H9 (cell line): ENCODE measurements around the gene IL1R2. TPM values are rescaled to one million over a fixed set of nuclear protein-coding genes. Genes with fewer than 3 reads are reported as not detected.

ENCODE experiments used
- DNase-seq: peaks from one replicate; pipeline ENCODE4 v3.0.0-alpha.2; 2017
- H2AFZ ChIP-seq: one replicate; pipeline ENCODE4 v1.6.1; 2013; ENCODE audit warnings: mild to moderate bottlenecking, low read length, control low read depth, moderate library complexity
- H2AK5ac ChIP-seq: 2 replicates; pipeline ENCODE4 v1.6.1; 2013; ENCODE audit warnings: low read length, control low read depth, mixed read lengths; ENCODE audit not compliant: insufficient read length
- H2BK120ac ChIP-seq: one replicate; pipeline ENCODE4 v1.6.1; 2013; ENCODE audit warnings: low read depth, mild to moderate bottlenecking, low read length, control low read depth, inconsistent platforms; ENCODE audit not compliant: poor library complexity, severe bottlenecking
- H2BK12ac ChIP-seq: 2 replicates; pipeline ENCODE4 v1.6.1; 2013; ENCODE audit warnings: low read length, control low read depth, mixed read lengths, low read depth; ENCODE audit not compliant: insufficient read length
- H2BK15ac ChIP-seq: 2 replicates; pipeline ENCODE4 v1.6.1; 2013; ENCODE audit warnings: low read depth, low read length, control low read depth
- H2BK20ac ChIP-seq: one replicate; pipeline ENCODE4 v1.6.1; 2013; ENCODE audit warnings: low read depth, mild to moderate bottlenecking, low read length, control low read depth, inconsistent platforms; ENCODE audit not compliant: poor library complexity, severe bottlenecking
- H2BK5ac ChIP-seq: 2 replicates; pipeline ENCODE4 v1.6.1; 2013; ENCODE audit warnings: low read length, control low read depth, mixed read lengths; ENCODE audit not compliant: insufficient read length
- H3K14ac ChIP-seq: 2 replicates; pipeline ENCODE4 v1.6.1; 2013; ENCODE audit warnings: low read length, control low read depth; ENCODE audit not compliant: insufficient read depth
- H3K18ac ChIP-seq: 2 replicates; pipeline ENCODE4 v1.6.1; 2013; ENCODE audit warnings: low read depth, mild to moderate bottlenecking, mixed read lengths, low read length, control low read depth; ENCODE audit not compliant: insufficient read length
- H3K23ac ChIP-seq: 2 replicates; pipeline ENCODE4 v1.6.1; 2013; ENCODE audit warnings: low read length, control low read depth, mixed read lengths, low read depth; ENCODE audit not compliant: insufficient read length
- H3K23me2 ChIP-seq: 2 replicates; pipeline ENCODE4 v1.6.1; 2013; ENCODE audit warnings: low read depth, mild to moderate bottlenecking, mixed read lengths, low read length, control low read depth; ENCODE audit not compliant: insufficient read length, poor library complexity, severe bottlenecking
- H3K27ac ChIP-seq: 2 replicates; pipeline ENCODE4 v1.5.1; 2013; ENCODE audit warnings: low read length, control low read depth, mixed read lengths, low read depth; ENCODE audit not compliant: insufficient read length
- H3K27me3 ChIP-seq: 2 replicates; pipeline ENCODE4 v1.6.1; 2013; ENCODE audit warnings: low read length, control low read depth, inconsistent platforms; ENCODE audit not compliant: insufficient read depth
- H3K4ac ChIP-seq: 2 replicates; pipeline ENCODE4 v1.6.1; 2013; ENCODE audit warnings: low read depth, mild to moderate bottlenecking, control low read depth, inconsistent platforms, low read length, moderate library complexity
- H3K4me1 ChIP-seq: 2 replicates; pipeline ENCODE4 v1.6.1; 2013; ENCODE audit warnings: low read length, control low read depth, inconsistent platforms; ENCODE audit not compliant: insufficient read depth
- H3K4me2 ChIP-seq: 2 replicates; pipeline ENCODE4 v1.6.1; 2013; ENCODE audit warnings: low read length, control low read depth, mixed read lengths; ENCODE audit not compliant: insufficient read length, insufficient read depth
- H3K56ac ChIP-seq: 2 replicates; pipeline ENCODE4 v1.6.1; 2013; ENCODE audit warnings: low read depth, mild to moderate bottlenecking, mixed read lengths, low read length, control low read depth; ENCODE audit not compliant: insufficient read length
- H3K79me1 ChIP-seq: 2 replicates; pipeline ENCODE4 v1.6.1; 2013; ENCODE audit warnings: low read depth, mild to moderate bottlenecking, moderate library complexity, low read length, control low read depth, inconsistent platforms; ENCODE audit not compliant: insufficient read depth, poor library complexity, severe bottlenecking
- H3K79me2 ChIP-seq: 2 replicates; pipeline ENCODE4 v1.6.1; 2013; ENCODE audit warnings: low read length, control low read depth, inconsistent platforms; ENCODE audit not compliant: insufficient read depth
- H3K9ac ChIP-seq: 2 replicates; pipeline ENCODE4 v1.6.1; 2013; ENCODE audit warnings: low read length, control low read depth, mixed read lengths; ENCODE audit not compliant: insufficient read length; ENCODE audit errors: extremely low read depth
- H3K9me3 ChIP-seq: one replicate; pipeline ENCODE4 v1.6.1; 2013; ENCODE audit warnings: low read depth, low read length, inconsistent platforms; ENCODE audit not compliant: control insufficient read depth
- H3T11ph ChIP-seq: one replicate; pipeline ENCODE4 v1.6.1; 2013; ENCODE audit warnings: mild to moderate bottlenecking, low read length, control low read depth, inconsistent platforms
- H4K20me1 ChIP-seq: one replicate; pipeline ENCODE4 v1.6.1; 2013; ENCODE audit not compliant: control insufficient read depth, insufficient read length, insufficient read depth
- H4K5ac ChIP-seq: 2 replicates; pipeline ENCODE4 v1.6.1; 2013; ENCODE audit warnings: low read depth, mild to moderate bottlenecking, mixed read lengths, low read length, control low read depth; ENCODE audit not compliant: insufficient read length
- H4K8ac ChIP-seq: replicated peaks from 2 replicates; pipeline ENCODE4 v1.6.1; 2013; ENCODE audit warnings: low read length, control low read depth, mixed read lengths, low read depth; ENCODE audit not compliant: insufficient read length
- H4K91ac ChIP-seq: 2 replicates; pipeline ENCODE4 v1.6.1; 2013; ENCODE audit warnings: low read depth, mild to moderate bottlenecking, moderate library complexity, mixed read lengths, low read length, control low read depth; ENCODE audit not compliant: insufficient read length
- H3K27ac Mint-ChIP-seq, 3 experiments: 2 replicates in 2 of 3; 3 replicates in 1 of 3; pipeline ENCODE4 v1.8.0; 2020 to 2021; ENCODE audit warnings: mixed read lengths in 3 of 3, mild to moderate bottlenecking in 1 of 3, moderate library complexity in 1 of 3
- H3K27me3 Mint-ChIP-seq: 2 replicates; pipeline ENCODE4 v1.8.0; 2021; ENCODE audit warnings: low read depth, mild to moderate bottlenecking, moderate library complexity, mixed read lengths
- H3K36me3 Mint-ChIP-seq, 3 experiments: 2 replicates in 2 of 3; 3 replicates in 1 of 3; pipeline ENCODE4 v1.8.0; 2020 to 2021; ENCODE audit warnings: low read depth in 3 of 3, mixed read lengths in 3 of 3; ENCODE audit not compliant: insufficient read depth in 1 of 3
- H3K4me1 Mint-ChIP-seq, 2 experiments: 2 replicates each; pipeline ENCODE4 v1.8.0; 2020; ENCODE audit warnings: mixed read lengths in 2 of 2
- H3K4me3 Mint-ChIP-seq, 2 experiments: 2 replicates in 1 of 2; 3 replicates in 1 of 2; pipeline ENCODE4 v1.8.0; 2020 to 2021; ENCODE audit warnings: mild to moderate bottlenecking in 2 of 2, mixed read lengths in 2 of 2, moderate library complexity in 1 of 2
- H3K9me3 Mint-ChIP-seq, 2 experiments: 2 replicates in 1 of 2; 3 replicates in 1 of 2; pipeline ENCODE4 v1.8.0; 2020; ENCODE audit warnings: mild to moderate bottlenecking in 2 of 2, mixed read lengths in 2 of 2, moderate library complexity in 1 of 2
- CTCF ChIP-seq: fragments of 200-600 bp; sonication (generic); conservative IDR thresholded peaks from 3 replicates; pipeline ENCODE4 v1.8.0; 2021; ENCODE audit warnings: antibody characterized with exemption, mild to moderate bottlenecking
- WGBS: extraction: QIAGEN DNeasy Blood & Tissue Kit; methylation state at CpG from one replicate; pipeline ENCODE4 v1.1.7; 2013; ENCODE audit warnings: missing lambda C conversion rate, low lambda C conversion rate, mixed read lengths; ENCODE audit not compliant: insufficient read length; ENCODE audit errors: extremely low coverage; 5-methylcytosine and 5-hydroxymethylcytosine counted together
- total RNA-seq: library from RNA; stranded (reverse); gene quantifications from 2 replicates; pipeline ENCODE4 v1.2.1, GENCODE V29; 2021

IL1R2 gene
- total RNA-seq, 1 experiment from 2014 or later = not detected

- H3K79me1 ChIP-seq = no peaks in the 10 kb centered on the region
- no peaks in the 10 kb centered on the region for H3K4me1 ChIP-seq
- peaks cover 4% of the 10 kb centered on the region for H3K27me3 Mint-ChIP-seq
- no peaks in the 10 kb centered on the region for H3K23me2 ChIP-seq
- H4K20me1 ChIP-seq = no peaks in the 10 kb centered on the region
- H3K23ac ChIP-seq = no peak overlapping the region
- H3K27ac ChIP-seq = no peak overlapping the region
- no peak overlapping the region for H4K5ac ChIP-seq
- H3K79me2 ChIP-seq = no peaks in the 10 kb centered on the region
- no peaks in the 10 kb centered on the region for H3K9me3 ChIP-seq
- H3K56ac ChIP-seq = no peak overlapping the region
- H2AK5ac ChIP-seq = no peak overlapping the region
- H2BK20ac ChIP-seq = no peak overlapping the region
- H3K18ac ChIP-seq = no peak overlapping the region
- no peak overlapping the region for H3K9ac ChIP-seq
- no peaks in the 10 kb centered on the region for H3K27me3 ChIP-seq
- no CpG with 5 or more reads among the region's 3 CpGs for WGBS
- no peak overlapping the region for H3K14ac ChIP-seq
- no peak overlapping the region for H2BK5ac ChIP-seq
- no peak overlapping the region for H4K8ac ChIP-seq
- H2BK120ac ChIP-seq = no peak overlapping the region
- no peak overlapping the region for H4K91ac ChIP-seq
- DNase-seq = no peak
- H2BK15ac ChIP-seq = no peak overlapping the region
- H2BK12ac ChIP-seq = no peak overlapping the region
- H3K4me1 Mint-ChIP-seq = peaks cover 5 to 9% of the 10 kb centered on the region in 2 experiments; a peak in 3 of 4 replicates
- H3K4ac ChIP-seq = no peak overlapping the region
- H2AFZ ChIP-seq = no peak overlapping the region
- no peak for TF ChIP-seq CTCF
- H3K4me3 Mint-ChIP-seq = no peak overlapping the region
- H3K4me2 ChIP-seq = no peak overlapping the region
- no peaks in the 10 kb centered on the region; a peak in 1 of 5 replicates for H3K9me3 Mint-ChIP-seq
- peaks cover 0 to 4% (median 0%) of the 10 kb centered on the region in 3 experiments; a peak in 1 of 7 replicates for H3K36me3 Mint-ChIP-seq
- no peak overlapping the region for H3K27ac Mint-ChIP-seq
- no peak overlapping the region for H3T11ph ChIP-seq
Measured at GRCh38 chr2:102062802-102063201, 71.0 kb downstream of the IL1R2 start.
